HG02571 (cell line): ENCODE data around the gene OR8G5.
"Not testable (repeated sequence)": the region's sequence is repeated elsewhere in the genome, so short reads cannot be mapped to it uniquely, and the experiment has no call there.

Experiments used
- ATAC-seq: cut with Tn5 transposase; IDR thresholded peaks from one replicate; pipeline ENCODE4 v1.9.1; 2021; ENCODE audit warnings: mild to moderate bottlenecking, moderate library complexity; ENCODE audit not compliant: unreplicated experiment

OR8G5 gene

GRCh38 chr11:124256076-124256475 is at the start of gene OR8G5:
TSS of gene OR8G5 (plus strand) at chr11:124256376. CDS start at chr11:124264932, 8,556 bp downstream.
- no peak for ATAC-seq

- no peak for ATAC-seq
These were observed 48.9 kb upstream of the OR8G5 start for GRCh38 chr11:124207102-124207792.

- no peak for ATAC-seq
These were observed 46.3 kb upstream of the OR8G5 start for GRCh38 chr11:124209824-124210357.

- ATAC-seq, result no peak
These were observed 45.8 kb upstream of the OR8G5 start for GRCh38 chr11:124210421-124210820.

- no peak for ATAC-seq
These were observed 44.9 kb upstream of the OR8G5 start for GRCh38 chr11:124211321-124211720.

- no peak for ATAC-seq
These were observed 42.1 kb upstream of the OR8G5 start for GRCh38 chr11:124214027-124214426.

- no peak for ATAC-seq
These were observed 37.0 kb upstream of the OR8G5 start for GRCh38 chr11:124219126-124219525.

- no peak for ATAC-seq
These were observed 33.8 kb upstream of the OR8G5 start for GRCh38 chr11:124222407-124222806.

GRCh38 chr11:124224618-124225423 is 31.4 kb upstream of the OR8G5 start:
- not testable (repeated sequence) for ATAC-seq

GRCh38 chr11:124225471-124225870 is 30.7 kb upstream of the OR8G5 start:
- no peak for ATAC-seq

GRCh38 chr11:124233376-124233775 is 22.8 kb upstream of the OR8G5 start:
- ATAC-seq, result no peak

- no peak for ATAC-seq
These were observed 17.7 kb upstream of the OR8G5 start for GRCh38 chr11:124238512-124238911.

GRCh38 chr11:124240621-124241397 is 15.4 kb upstream of the OR8G5 start, which contains the start of gene OR8G1:
TSS of gene OR8G1 (plus strand) at chr11:124241095. CDS start at chr11:124249676, 8,581 bp downstream.
- ATAC-seq, result no peak

- not testable (repeated sequence) for ATAC-seq
These were observed 6.3 kb upstream of the OR8G5 start for GRCh38 chr11:124249869-124250268.

GRCh38 chr11:124265041-124265440 is 8.9 kb downstream of the OR8G5 start:
- not testable (repeated sequence) for ATAC-seq

GRCh38 chr11:124270886-124271285 is 14.7 kb downstream of the OR8G5 start:
- not testable (repeated sequence) for ATAC-seq

- ATAC-seq, result no peak
These were observed 17.8 kb downstream of the OR8G5 start for GRCh38 chr11:124274000-124274399.

GRCh38 chr11:124276081-124276480 is 19.9 kb downstream of the OR8G5 start:
- no peak for ATAC-seq

- no peak for ATAC-seq
These were observed 21.0 kb downstream of the OR8G5 start for GRCh38 chr11:124277207-124277606.

GRCh38 chr11:124277804-124278203 is 21.6 kb downstream of the OR8G5 start:
- no peak for ATAC-seq

GRCh38 chr11:124278261-124278660 is 22.1 kb downstream of the OR8G5 start:
- no peak for ATAC-seq
